HCEC 1CT (cell line): Measurements from ENCODE around the gene TNFAIP2.
A peak's percentile ranks its signal among the peaks of the same experiment; 100 is the strongest.

Experiments used
- DNase-seq: peaks from one replicate; pipeline ENCODE4 v3.0.0-alpha.2; 2017

Gene TNFAIP2

GRCh38 chr14:103123634-103124500, 606 bp downstream of the TNFAIP2 start:
- peak; percentile 20 for DNase-seq

DNA sequence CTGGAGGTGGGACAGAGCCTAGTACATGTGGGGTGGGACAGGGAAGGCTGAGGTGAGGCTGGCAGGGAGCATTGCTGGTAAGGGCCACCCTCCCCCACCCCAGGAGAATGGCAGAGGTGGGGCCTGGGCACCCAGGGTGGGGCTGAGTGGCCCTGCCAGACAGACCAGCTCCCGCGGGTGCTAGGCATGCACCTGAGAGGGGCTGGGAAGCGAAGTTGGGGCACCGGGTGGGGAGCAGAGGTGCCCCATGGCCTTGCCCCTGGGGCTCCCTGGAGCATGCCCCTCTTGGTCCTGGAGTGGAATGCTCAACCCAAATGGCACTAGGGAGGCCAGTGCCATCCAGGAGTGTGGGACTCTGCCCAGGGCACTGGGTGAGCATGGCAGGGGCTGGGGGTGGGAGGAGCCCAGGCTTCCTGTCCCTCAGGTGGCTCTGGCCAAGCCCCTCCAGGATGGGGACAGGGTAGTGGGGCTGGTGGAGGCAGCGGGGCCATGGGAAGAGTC, 1.3 kb downstream of the TNFAIP2 start:
- DNase-seq, result no peak

GRCh38 chr14:103125098-103126070, 2.1 kb downstream of the TNFAIP2 start:
- no peak for DNase-seq

DNA sequence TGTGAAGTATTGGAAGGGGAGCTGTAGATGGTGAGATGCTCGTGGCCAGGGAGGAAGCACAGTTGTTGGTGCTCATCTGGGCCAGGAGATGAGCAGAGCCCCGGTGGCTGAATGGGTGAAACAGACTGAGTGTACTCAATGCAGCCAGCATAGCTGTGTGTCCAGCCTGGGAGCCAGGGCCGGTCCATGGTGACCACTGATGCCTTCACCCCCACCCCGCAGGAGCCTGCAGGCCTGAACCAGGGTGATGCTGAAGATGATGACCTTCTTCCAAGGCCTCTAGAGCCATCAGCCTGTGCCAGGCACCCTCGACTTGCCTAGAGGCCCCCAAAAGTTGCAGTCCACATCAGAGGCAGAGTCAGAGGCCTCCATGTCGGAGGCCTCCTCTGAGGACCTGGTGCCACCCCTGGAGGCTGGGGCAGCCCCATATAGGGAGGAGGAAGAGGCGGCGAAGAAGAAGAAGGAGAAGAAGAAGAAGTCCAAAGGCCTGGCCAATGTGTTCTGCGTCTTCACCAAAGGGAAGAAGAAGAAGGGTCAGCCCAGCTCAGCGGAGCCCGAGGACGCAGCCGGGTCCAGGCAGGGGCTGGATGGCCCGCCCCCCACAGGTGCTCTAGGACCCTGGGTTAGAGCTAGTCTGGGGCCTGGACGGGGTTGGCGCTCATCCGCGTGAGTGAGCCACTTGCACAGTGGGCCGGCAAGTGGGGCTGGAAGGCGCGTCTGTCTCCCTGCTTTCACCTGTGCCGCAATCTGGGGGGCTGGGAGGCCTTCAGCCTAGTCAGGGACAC, 3.0 kb downstream of the TNFAIP2 start:
- DNase-seq, result no peak

GRCh38 chr14:103126873-103127304, 3.6 kb downstream of the TNFAIP2 start:
- no peak for DNase-seq

DNA sequence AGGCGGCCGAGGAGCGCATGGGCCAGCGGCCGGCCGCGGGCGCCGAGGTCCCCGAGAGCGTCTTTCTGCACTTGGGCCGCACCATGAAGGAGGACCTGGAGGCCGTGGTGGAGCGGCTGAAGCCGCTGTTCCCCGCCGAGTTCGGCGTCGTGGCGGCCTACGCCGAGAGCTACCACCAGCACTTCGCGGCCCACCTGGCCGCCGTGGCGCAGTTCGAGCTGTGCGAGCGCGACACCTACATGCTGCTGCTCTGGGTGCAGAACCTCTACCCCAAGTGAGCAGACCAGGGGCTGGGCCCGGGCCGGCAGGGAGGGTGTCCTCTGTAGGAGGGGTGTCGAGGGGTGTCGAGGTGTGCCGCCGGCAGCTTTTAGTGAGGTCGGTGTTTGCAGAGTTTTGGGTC, 4.1 kb downstream of the TNFAIP2 start:
- DNase-seq, result no peak

- DNase-seq, result no peak
Observed at GRCh38 chr14:103127861-103128598, 4.8 kb downstream of the TNFAIP2 start.

DNA sequence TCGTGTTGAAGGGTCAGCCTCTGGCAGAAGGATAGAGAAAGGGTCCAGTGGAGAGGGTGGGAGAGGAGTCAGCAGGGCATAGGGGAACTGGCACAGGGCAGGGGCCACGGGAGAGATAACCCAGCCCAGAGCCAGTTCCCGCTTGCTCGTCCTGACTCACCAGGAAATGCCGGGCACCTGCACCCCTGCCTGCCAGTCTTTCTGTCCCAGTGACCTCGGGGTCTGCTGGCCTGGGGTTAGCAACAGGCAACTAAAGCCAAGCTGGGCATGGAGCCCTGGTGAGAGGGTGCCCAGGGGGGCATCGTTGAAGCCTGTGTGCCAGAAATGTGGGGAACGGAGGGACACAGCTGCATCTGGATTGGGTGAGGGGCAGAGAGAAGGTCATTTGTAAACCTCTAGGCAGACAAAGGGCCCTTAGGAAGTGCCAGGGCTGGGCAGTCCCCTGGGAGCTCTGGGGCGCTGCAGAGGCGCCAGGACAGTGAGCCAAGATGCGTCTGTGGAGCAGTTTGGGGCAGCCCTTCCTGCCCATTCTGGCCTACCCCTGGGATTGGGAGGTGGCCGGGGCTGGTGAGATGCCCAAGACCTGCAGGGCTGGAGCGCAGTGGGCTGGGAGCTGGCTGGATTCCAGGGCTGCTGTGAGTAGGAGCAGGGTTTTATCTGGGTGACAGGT, 5.5 kb downstream of the TNFAIP2 start:
- no peak for DNase-seq

DNA sequence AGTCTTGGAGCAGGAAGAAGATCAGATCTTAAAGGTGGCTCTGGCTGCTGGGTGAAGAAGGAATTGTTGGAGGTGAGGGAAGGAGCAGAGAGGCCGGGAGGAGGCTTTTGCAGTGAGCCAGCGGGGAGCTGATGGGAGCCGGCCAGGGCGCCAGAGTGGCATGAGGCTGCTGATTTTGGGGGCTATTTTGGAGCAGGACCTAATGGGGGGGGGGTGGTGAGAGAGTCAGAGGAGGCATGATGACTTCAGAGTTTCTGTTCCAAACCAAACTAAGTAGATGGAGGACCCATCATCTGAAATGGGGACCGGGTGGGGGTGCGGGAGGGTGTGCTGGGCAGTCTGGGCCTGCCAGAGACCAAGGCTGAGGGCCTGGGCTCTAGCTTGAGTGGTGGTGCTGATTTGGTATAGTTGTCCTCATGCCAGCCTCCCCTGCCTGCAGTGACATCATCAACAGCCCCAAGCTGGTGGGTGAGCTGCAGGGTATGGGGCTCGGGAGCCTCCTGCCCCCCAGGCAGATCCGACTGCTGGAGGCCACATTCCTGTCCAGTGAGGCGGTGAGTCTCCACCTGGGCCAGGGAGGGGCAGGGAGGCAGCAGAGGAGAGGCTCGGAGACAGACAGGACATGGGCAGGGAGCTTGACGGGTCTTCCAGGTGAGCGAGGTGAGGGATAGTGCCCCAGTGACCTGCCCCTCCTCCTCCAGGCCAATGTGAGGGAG, 6.2 kb downstream of the TNFAIP2 start:
- no peak for DNase-seq

- DNase-seq, result no peak
Observed at GRCh38 chr14:103130017-103130764, 6.9 kb downstream of the TNFAIP2 start.

DNA sequence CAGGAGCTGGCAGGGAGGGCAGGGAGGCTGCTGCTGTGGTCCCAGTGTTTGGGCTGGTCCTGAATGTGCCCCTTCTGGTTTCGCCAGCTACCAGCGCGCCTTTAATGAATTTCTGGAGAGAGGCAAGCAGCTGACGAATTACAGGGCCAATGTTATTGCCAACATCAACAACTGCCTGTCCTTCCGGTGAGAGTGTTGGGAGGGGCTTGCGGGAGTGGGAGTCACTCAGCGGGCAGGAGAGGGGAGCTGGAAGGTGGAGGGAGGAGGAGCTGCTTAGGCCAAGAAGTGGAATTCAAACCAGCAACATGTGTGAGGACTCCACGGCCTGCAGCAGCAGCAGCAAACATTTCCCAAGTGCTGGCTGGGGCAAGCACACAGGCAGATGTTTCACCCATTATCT, 7.7 kb downstream of the TNFAIP2 start:
- no peak for DNase-seq

- DNase-seq, result no peak
Observed at GRCh38 chr14:103131580-103131979, 8.3 kb downstream of the TNFAIP2 start.

DNA sequence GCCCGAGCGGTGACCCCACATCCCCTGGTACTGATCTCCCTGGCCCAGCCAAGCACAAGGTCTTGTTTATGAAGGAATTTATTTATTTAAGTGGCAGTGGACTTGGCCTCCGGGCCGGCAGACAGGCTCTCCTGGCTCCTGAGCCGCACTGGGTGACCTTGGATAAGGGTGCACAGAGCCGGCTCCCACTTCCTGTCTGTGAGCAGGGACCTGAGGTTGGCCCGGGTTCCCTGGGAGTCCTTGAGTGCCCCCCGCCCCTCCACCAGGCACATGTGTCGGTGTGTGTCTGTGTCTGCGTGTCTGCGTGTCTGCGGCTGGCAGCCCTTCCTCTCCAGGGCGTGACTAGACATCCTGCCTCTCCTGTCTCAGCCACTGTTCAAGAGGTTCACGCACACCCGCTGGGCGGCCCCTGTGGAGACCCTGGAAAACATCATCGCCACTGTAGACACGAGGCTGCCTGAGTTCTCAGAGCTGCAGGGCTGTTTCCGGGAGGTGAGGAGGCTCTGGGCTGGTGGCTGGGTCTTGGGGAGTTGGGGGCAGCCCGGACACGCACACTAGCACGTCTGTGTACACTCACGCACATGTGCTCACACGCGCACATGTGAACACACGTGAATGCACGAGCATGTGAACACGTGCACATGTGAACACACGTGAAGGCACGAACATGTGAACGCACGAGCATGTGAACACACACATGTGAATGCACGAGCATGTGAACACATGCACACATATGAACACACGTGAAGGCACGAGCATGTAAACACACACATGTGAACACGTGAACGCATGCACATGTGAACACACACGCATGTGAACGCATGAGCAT, 9.3 kb downstream of the TNFAIP2 start:
- no peak for DNase-seq

GRCh38 chr14:103133210-103134140, 10.2 kb downstream of the TNFAIP2 start:
- no peak for DNase-seq

DNA sequence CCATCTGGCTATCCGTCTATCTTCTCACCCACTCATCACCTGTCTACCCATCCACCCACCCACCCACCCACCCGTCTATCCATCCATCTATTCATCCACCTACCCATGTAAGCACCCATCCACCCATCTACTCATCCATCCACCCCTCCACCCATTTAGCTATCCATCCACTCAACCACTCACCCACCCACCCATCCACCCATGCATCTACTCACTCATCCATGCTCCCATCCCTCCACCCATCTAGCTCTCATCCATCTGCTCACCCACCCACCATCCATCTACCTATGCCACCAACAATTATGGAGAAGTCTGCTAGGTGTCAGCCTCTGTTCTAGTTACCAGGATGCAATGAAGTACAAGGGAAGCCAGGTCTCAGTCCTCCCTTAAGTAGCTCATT, 11.1 kb downstream of the TNFAIP2 start:
- DNase-seq, result no peak

GRCh38 chr14:103134919-103135318, 11.7 kb downstream of the TNFAIP2 start:
- DNase-seq, result no peak

- DNase-seq, result no peak
Observed at GRCh38 chr14:103135333-103136260, 12.3 kb downstream of the TNFAIP2 start.
